PC-3 (cell line): ENCODE data around the gene MDGA2. TPM values are rescaled to one million over a fixed set of nuclear protein-coding genes. Genes with fewer than 3 reads are reported as not detected.

Experiments used
- ATAC-seq: fragments of 200-7000 bp; cut with Tn5 transposase; 2 replicates; pipeline ENCODE4 v1.9.1; 2020; ENCODE audit warnings: mild to moderate bottlenecking, moderate library complexity
- BruUV-seq: library from RNA; stranded (reverse); fragments of 400-500 nt; replicated peaks from 2 replicates; lab custom pipeline; 2021; lab: Mats Ljungman, UMichigan
- CTCF ChIA-PET: fragments of 300-600 bp; sonication (Branson Sonifier 250); formaldehyde crosslinking; loops from one replicate; lab custom pipeline; 2022; ENCODE audit warnings: antibody characterized with exemption; lab: Charles Lee
- POLR2A ChIA-PET: fragments of 300-600 bp; sonication (Branson Sonifier 250); formaldehyde crosslinking; loops from one replicate; lab custom pipeline; 2022; ENCODE audit warnings: antibody characterized with exemption; ENCODE audit not compliant: unreplicated experiment; lab: Charles Lee
- DNase-seq: peaks from one replicate; pipeline ENCODE4 v3.0.0-alpha.2; 2015
- H2AFZ ChIP-seq: fragments of 300-600 bp; sonication (generic); 2 replicates; pipeline ENCODE4 v1.6.0; 2016; ENCODE audit warnings: antibody characterized with exemption, low read length
- H3F3A ChIP-seq: fragments of 300-600 bp; sonication (generic); one replicate; pipeline ENCODE4 v1.6.0; 2017; ENCODE audit warnings: antibody characterized with exemption, low read length, control low read depth, mild to moderate bottlenecking; ENCODE audit not compliant: unreplicated experiment
- H3K27ac ChIP-seq: fragments of 300-600 bp; sonication (generic); 2 replicates; pipeline ENCODE4 v1.5.1; 2016; ENCODE audit warnings: mild to moderate bottlenecking, low read length
- H3K27me3 ChIP-seq: fragments of 300-600 bp; sonication (generic); 2 replicates; pipeline ENCODE4 v1.6.1; 2016; ENCODE audit warnings: low read length, mixed read lengths
- H3K36me3 ChIP-seq: fragments of 300-600 bp; sonication (generic); 2 replicates; pipeline ENCODE4 v1.6.1; 2016; ENCODE audit warnings: low read depth, mixed run types, low read length, mixed read lengths
- H3K4me1 ChIP-seq: fragments of 300-600 bp; sonication (generic); 2 replicates; pipeline ENCODE4 v1.5.1; 2016; ENCODE audit warnings: low read length; ENCODE audit not compliant: insufficient read depth
- H3K4me2 ChIP-seq: fragments of 300-600 bp; sonication (generic); 2 replicates; pipeline ENCODE4 v1.6.0; 2016; ENCODE audit warnings: low read length
- H3K4me3 ChIP-seq: fragments of 300-600 bp; sonication (generic); 2 replicates; pipeline ENCODE4 v1.5.1; 2016; ENCODE audit warnings: mild to moderate bottlenecking, low read length, mixed read lengths
- H3K79me2 ChIP-seq: fragments of 300-600 bp; sonication (generic); 2 replicates; pipeline ENCODE4 v1.6.1; 2017; ENCODE audit warnings: low read length, mixed read lengths
- H3K9ac ChIP-seq: fragments of 300-600 bp; sonication (generic); 2 replicates; pipeline ENCODE4 v1.6.0; 2016; ENCODE audit warnings: mild to moderate bottlenecking, low read length
- H3K9me2 ChIP-seq: fragments of 300-600 bp; sonication (generic); replicated peaks from 2 replicates; pipeline ENCODE4 v1.6.1; 2016; ENCODE audit warnings: mixed run types, low read length, mixed read lengths
- H3K9me3 ChIP-seq: fragments of 300-600 bp; sonication (generic); 2 replicates; pipeline ENCODE4 v1.6.1; 2016; ENCODE audit warnings: low read length, mixed read lengths
- H4K20me1 ChIP-seq: fragments of 300-600 bp; sonication (generic); 2 replicates; pipeline ENCODE4 v1.6.1; 2016; ENCODE audit warnings: low read length, mixed read lengths
- CTCF ChIP-seq: fragments of 300-600 bp; sonication (generic); conservative IDR thresholded peaks from 2 replicates; pipeline ENCODE4 v1.5.1; 2017; ENCODE audit warnings: antibody characterized with exemption, low read depth, mild to moderate bottlenecking, low read length
- EZH2 ChIP-seq: fragments of 300-600 bp; sonication (generic); IDR thresholded peaks from one replicate; pipeline ENCODE4 v1.6.1; 2017; ENCODE audit warnings: antibody characterized with exemption, mild to moderate bottlenecking, low read length; ENCODE audit not compliant: unreplicated experiment
- EZH2phosphoT487 ChIP-seq: fragments of 300-600 bp; sonication (generic); IDR thresholded peaks from 2 replicates; pipeline ENCODE4 v1.6.1; 2018; ENCODE audit warnings: mild to moderate bottlenecking, antibody characterized with exemption, low read length, borderline replicate concordance
- intact Hi-C: fragments of 100-400 bp; cut with micrococcal nuclease; formaldehyde crosslinking; loops from 2 replicates; pipeline ENCODE4 v1.9.0; 2023
- total RNA-seq: library from RNA; depleted of rRNA; stranded (reverse); fragments of >200 nt; gene quantifications from 2 replicates; pipeline ENCODE4 v1.2.3, GENCODE V29; 2014

The MDGA2 gene
- total RNA-seq, 1 experiment from 2014 or later = 0.04 TPM

DNA sequence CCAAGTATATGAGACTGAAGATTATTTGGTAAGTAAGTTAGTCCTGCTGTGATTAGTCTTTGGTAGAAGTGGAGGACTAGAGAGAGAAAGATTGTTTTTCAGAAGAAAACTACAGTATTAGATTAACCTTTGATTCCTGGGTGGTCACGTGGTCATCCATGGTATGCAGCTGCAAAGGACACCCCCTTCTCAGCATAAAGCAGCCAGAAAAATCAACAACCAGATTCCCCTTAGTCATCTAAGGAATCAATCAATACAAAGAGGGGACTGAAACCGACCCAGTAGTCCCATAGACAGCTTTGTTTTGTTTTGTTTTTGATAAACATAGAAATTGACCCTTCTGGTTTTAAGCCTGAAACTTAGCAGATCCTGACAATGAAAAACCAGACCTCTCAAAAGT, 30.3 kb upstream of the MDGA2 start:
- no peak for ATAC-seq
- Histone ChIP-seq H3K9me3 (no peaks in the 10 kb centered on the region), H3K9me2 (no peaks in the 10 kb centered on the region), H3F3A (no peaks in the 10 kb centered on the region), H3K4me1 (peaks cover under 1% of the 10 kb centered on the region; the same call in 1 of the 2 replicates), H2AFZ (no peak overlapping the region), H3K4me3 (no peak overlapping the region), H3K36me3 (no peaks in the 10 kb centered on the region), H3K79me2 (no peaks in the 10 kb centered on the region), H3K4me2 (no peak overlapping the region), H3K9ac (no peak overlapping the region), H3K27ac (no peak overlapping the region), H4K20me1 (no peaks in the 10 kb centered on the region), H3K27me3 (no peaks in the 10 kb centered on the region)
- BruUV-seq = no TSS peak
- intact Hi-C loops = no loop called here
- ChIA-PET CTCF (no interaction called here), POLR2A (no interaction called here)
- no peak for TF ChIP-seq EZH2
- no peak for TF ChIP-seq CTCF
- TF ChIP-seq EZH2phosphoT487 = no peak
- no peak for DNase-seq

GRCh38 chr14:47691829-47692228, 16.4 kb upstream of the MDGA2 start:
- Histone ChIP-seq H3K36me3 (no peaks in the 10 kb centered on the region), H4K20me1 (no peaks in the 10 kb centered on the region), H3K27me3 (peaks cover 9% of the 10 kb centered on the region; the same call in 1 of the 2 replicates), H3K9ac (no peak overlapping the region), H3F3A (no peaks in the 10 kb centered on the region), H3K4me3 (no peak overlapping the region), H3K4me1 (no peaks in the 10 kb centered on the region), H2AFZ (no peak overlapping the region), H3K9me2 (no peaks in the 10 kb centered on the region), H3K27ac (no peak overlapping the region), H3K79me2 (no peaks in the 10 kb centered on the region), H3K9me3 (no peaks in the 10 kb centered on the region), H3K4me2 (no peak overlapping the region)
- ChIA-PET POLR2A (no interaction called here), CTCF (no interaction called here)
- no TSS peak for BruUV-seq
- ATAC-seq (no peak), DNase-seq (no peak)
- intact Hi-C loops = no loop called here
- no peak for TF ChIP-seq CTCF
- no peak for TF ChIP-seq EZH2
- TF ChIP-seq EZH2phosphoT487 = no peak

- no peak overlapping the region for H3K4me3 ChIP-seq
- DNase-seq (peak; percentile 18), ATAC-seq (peak; percentile 42; the same call in 1 of the 2 replicates)
- peak; percentile 39; the same call in 1 of the 2 replicates for TF ChIP-seq CTCF
- no peak for TF ChIP-seq EZH2phosphoT487
- peaks cover 9% of the 10 kb centered on the region; the same call in 1 of the 2 replicates for H3K27me3 ChIP-seq
- no peaks in the 10 kb centered on the region for H3K9me3 ChIP-seq
- no peak overlapping the region for H2AFZ ChIP-seq
- no peak overlapping the region for H3K4me2 ChIP-seq
- no peaks in the 10 kb centered on the region for H3F3A ChIP-seq
- no peak overlapping the region for H3K9ac ChIP-seq
- intact Hi-C loops = loop anchor here (5.0 to 10.0 kb wide), 2 partner anchors 236 to 1493 kb away; no protein-coding TSS in a partner anchor
- H3K9me2 ChIP-seq = no peaks in the 10 kb centered on the region
- H3K4me1 ChIP-seq = no peaks in the 10 kb centered on the region
- H3K36me3 ChIP-seq = no peaks in the 10 kb centered on the region
- no peaks in the 10 kb centered on the region for H3K79me2 ChIP-seq
- no TSS peak for BruUV-seq
- POLR2A ChIA-PET = no interaction called here
- H3K27ac ChIP-seq = no peak overlapping the region
- CTCF ChIA-PET = no interaction called here
- no peaks in the 10 kb centered on the region for H4K20me1 ChIP-seq
Measured at GRCh38 chr14:47678993-47679392, 3.6 kb upstream of the MDGA2 start.
